GM23338 (cell line): ENCODE measurements around the gene GDPD5. TPM values are rescaled to one million over a fixed set of nuclear protein-coding genes. Genes with fewer than 3 reads are reported as not detected.

Experiments used
- ATAC-seq: fragments of 200-7000 bp; cut with Tn5 transposase; 3 replicates; pipeline ENCODE4 v1.9.1; 2020
- DNase-seq: peaks from one replicate; pipeline ENCODE4 v3.0.0-alpha.2; 2015; ENCODE audit warnings: low spot score
- H2AFZ ChIP-seq: fragments of 200-600 bp; sonication (generic); 2 replicates; pipeline ENCODE4 v1.8.0; 2016; ENCODE audit warnings: antibody characterized with exemption, mild to moderate bottlenecking, moderate library complexity
- H3F3A ChIP-seq: fragments of 200-600 bp; sonication (generic); replicated peaks from 2 replicates; pipeline ENCODE4 v1.8.0; 2017; ENCODE audit warnings: antibody characterized with exemption, mixed run types, low read depth
- H3K27ac ChIP-seq: fragments of 200-600 bp; sonication (generic); 2 replicates; pipeline ENCODE4 v1.6.1; 2016; ENCODE audit warnings: low read depth
- H3K27me3 ChIP-seq: fragments of 200-600 bp; sonication (generic); 2 replicates; pipeline ENCODE4 v1.8.0; 2016; ENCODE audit warnings: mild to moderate bottlenecking, mixed run types, moderate library complexity; ENCODE audit not compliant: insufficient read depth
- H3K36me3 ChIP-seq: fragments of 200-600 bp; sonication (generic); 2 replicates; pipeline ENCODE4 v1.8.0; 2016; ENCODE audit warnings: mild to moderate bottlenecking; ENCODE audit not compliant: insufficient read depth
- H3K4me1 ChIP-seq: fragments of 200-600 bp; sonication (generic); 2 replicates; pipeline ENCODE4 v1.8.0; 2016; ENCODE audit warnings: mild to moderate bottlenecking, moderate library complexity; ENCODE audit not compliant: insufficient read depth
- H3K4me2 ChIP-seq: fragments of 200-600 bp; sonication (generic); 2 replicates; pipeline ENCODE4 v1.7.1; 2017; ENCODE audit warnings: mixed run types
- H3K4me3 ChIP-seq: fragments of 200-600 bp; sonication (generic); 2 replicates; pipeline ENCODE4 v1.6.1; 2016; ENCODE audit warnings: mixed run types
- H3K79me2 ChIP-seq: fragments of 200-600 bp; sonication (generic); replicated peaks from 2 replicates; pipeline ENCODE4 v1.8.0; 2017; ENCODE audit warnings: mild to moderate bottlenecking; ENCODE audit not compliant: insufficient read depth
- H3K9me2 ChIP-seq: fragments of 200-600 bp; sonication (generic); 2 replicates; pipeline ENCODE4 v1.8.0; 2017; ENCODE audit not compliant: insufficient read depth
- H4K20me1 ChIP-seq: fragments of 200-600 bp; sonication (generic); replicated peaks from 2 replicates; pipeline ENCODE4 v1.8.0; 2017; ENCODE audit warnings: mild to moderate bottlenecking; ENCODE audit not compliant: insufficient read depth
- H3K27ac Mint-ChIP-seq: 2 replicates; pipeline ENCODE4 v1.8.0; 2020; ENCODE audit warnings: inconsistent platforms, mild to moderate bottlenecking, moderate library complexity, mixed read lengths
- H3K27me3 Mint-ChIP-seq: 3 replicates; pipeline ENCODE4 v1.8.0; 2022; ENCODE audit warnings: low read depth, mild to moderate bottlenecking, moderate library complexity, mixed read lengths, inconsistent platforms; ENCODE audit not compliant: insufficient read depth, poor library complexity
- H3K36me3 Mint-ChIP-seq: 3 replicates; pipeline ENCODE4 v1.8.0; 2021; ENCODE audit warnings: low read depth, mild to moderate bottlenecking, inconsistent platforms, moderate library complexity, mixed read lengths
- H3K4me1 Mint-ChIP-seq: 3 replicates; pipeline ENCODE4 v1.8.0; 2020; ENCODE audit warnings: mild to moderate bottlenecking, inconsistent platforms, mixed read lengths
- H3K4me3 Mint-ChIP-seq: 3 replicates; pipeline ENCODE4 v1.8.0; 2021; ENCODE audit warnings: moderate library complexity, mild to moderate bottlenecking, inconsistent platforms, mixed read lengths
- H3K9me3 Mint-ChIP-seq: 3 replicates; pipeline ENCODE4 v1.8.0; 2020; ENCODE audit warnings: moderate library complexity, mild to moderate bottlenecking, inconsistent platforms, mixed read lengths
- ETS1 ChIP-seq: IDR thresholded peaks from 2 replicates; pipeline ENCODE4 v1.6.1; 2016; ENCODE audit warnings: antibody characterized with exemption
- EZH2 ChIP-seq: fragments of 200-600 bp; sonication (generic); IDR thresholded peaks from one replicate; pipeline ENCODE4 v1.8.0; 2017; ENCODE audit warnings: antibody characterized with exemption, mild to moderate bottlenecking, low read depth; ENCODE audit not compliant: unreplicated experiment
- EZH2phosphoT487 ChIP-seq: fragments of 200-600 bp; sonication (generic); IDR thresholded peaks from one replicate; pipeline ENCODE4 v1.8.1; 2018; ENCODE audit warnings: antibody characterized with exemption; ENCODE audit not compliant: unreplicated experiment
- JUNB ChIP-seq: IDR thresholded peaks from one replicate; pipeline ENCODE4 v1.6.1; 2016; ENCODE audit warnings: antibody characterized with exemption; ENCODE audit not compliant: unreplicated experiment
- NANOG ChIP-seq: IDR thresholded peaks from 2 replicates; pipeline ENCODE4 v1.6.1; 2016; ENCODE audit warnings: antibody characterized with exemption, borderline replicate concordance
- POLR2AphosphoS5 ChIP-seq: IDR thresholded peaks from 2 replicates; pipeline ENCODE4 v1.6.1; 2016; ENCODE audit warnings: antibody characterized with exemption, low read depth
- STAT1 ChIP-seq: IDR thresholded peaks from one replicate; pipeline ENCODE4 v1.6.1; 2016; ENCODE audit warnings: antibody characterized with exemption; ENCODE audit not compliant: unreplicated experiment
- ZNF331 ChIP-seq: fragments of 250-450 bp; sonication (Bioruptor Pico); IDR thresholded peaks from 2 replicates; pipeline ENCODE4 v1.5.0; 2020; ENCODE audit warnings: low read depth, mild to moderate bottlenecking, moderate library complexity
- polyA plus RNA-seq: library from polyadenylated mRNA; unstranded; fragments of >200 nt; fragmentation: Nextera tagmentation; extraction: Ambion mirVana; gene quantifications from 2 replicates; pipeline ENCODE4 v1.2.1, GENCODE V29; 2016
- total RNA-seq: library from RNA; depleted of rRNA; stranded (reverse); fragments of >200 nt; shearing (Covaris generic); gene quantifications from 2 replicates; pipeline ENCODE4 v1.2.3, GENCODE V29; 2014
- TF ChIP-seq, protein P1 (sequence below), 2 experiments: fragments of 200-600 bp in 1 of 2; sonication (generic) in 1 of 2; conservative IDR thresholded peaks; 2 replicates each; pipeline versions ENCODE4 v1.5.1 to v1.6.1; 2016 to 2017; ENCODE audit warnings: antibody characterized with exemption in 2 of 2, low read depth in 2 of 2, mild to moderate bottlenecking in 2 of 2, moderate library complexity in 1 of 2
- TF ChIP-seq, protein P2 (sequence below): fragments of 250-450 bp; sonication (Bioruptor Pico); IDR thresholded peaks from 2 replicates; pipeline ENCODE4 v1.5.0; 2020; ENCODE audit warnings: mild to moderate bottlenecking, moderate library complexity

The GDPD5 gene
- total and polyA plus RNA-seq, 2 experiments from 2014 or later, result 1.6 to 4.9 TPM

- no peak for TF ChIP-seq ETS1
- TF ChIP-seq, protein P1, sequence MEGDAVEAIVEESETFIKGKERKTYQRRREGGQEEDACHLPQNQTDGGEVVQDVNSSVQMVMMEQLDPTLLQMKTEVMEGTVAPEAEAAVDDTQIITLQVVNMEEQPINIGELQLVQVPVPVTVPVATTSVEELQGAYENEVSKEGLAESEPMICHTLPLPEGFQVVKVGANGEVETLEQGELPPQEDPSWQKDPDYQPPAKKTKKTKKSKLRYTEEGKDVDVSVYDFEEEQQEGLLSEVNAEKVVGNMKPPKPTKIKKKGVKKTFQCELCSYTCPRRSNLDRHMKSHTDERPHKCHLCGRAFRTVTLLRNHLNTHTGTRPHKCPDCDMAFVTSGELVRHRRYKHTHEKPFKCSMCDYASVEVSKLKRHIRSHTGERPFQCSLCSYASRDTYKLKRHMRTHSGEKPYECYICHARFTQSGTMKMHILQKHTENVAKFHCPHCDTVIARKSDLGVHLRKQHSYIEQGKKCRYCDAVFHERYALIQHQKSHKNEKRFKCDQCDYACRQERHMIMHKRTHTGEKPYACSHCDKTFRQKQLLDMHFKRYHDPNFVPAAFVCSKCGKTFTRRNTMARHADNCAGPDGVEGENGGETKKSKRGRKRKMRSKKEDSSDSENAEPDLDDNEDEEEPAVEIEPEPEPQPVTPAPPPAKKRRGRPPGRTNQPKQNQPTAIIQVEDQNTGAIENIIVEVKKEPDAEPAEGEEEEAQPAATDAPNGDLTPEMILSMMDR (conservative IDR thresholded peaks at IDR 0.05; ENCODE audit: low read depth in 2 of 2), result peak; percentile 73 to 83
- H3K27me3 Mint-ChIP-seq, result peaks cover 36% of the 10 kb centered on the region
- 0 out of 2 replicates have a peak, but pooled peaks cover 6% of the 10 kb centered on the region for H3F3A ChIP-seq
- H3K4me3 ChIP-seq, result peak overlapping the region; percentile 42
- peaks cover 18% of the 10 kb centered on the region for H3K9me3 Mint-ChIP-seq
- peak overlapping the region; percentile 24; the same call in 1 of the 3 replicates for H3K4me3 Mint-ChIP-seq
- H3K4me1 ChIP-seq, result peaks cover 9% of the 10 kb centered on the region; the same call in 1 of the 2 replicates
- peak; percentile 79 for ATAC-seq
- H3K27ac Mint-ChIP-seq, result no peak overlapping the region
- DNase-seq, result peak; percentile 91
- peaks cover 16% of the 10 kb centered on the region for H3K4me1 Mint-ChIP-seq
- H3K79me2 ChIP-seq, result no peaks in the 10 kb centered on the region
- H3K9me2 ChIP-seq, result no peaks in the 10 kb centered on the region
- no peaks in the 10 kb centered on the region; the same call in 1 of the 2 replicates for H4K20me1 ChIP-seq
- peaks cover 25% of the 10 kb centered on the region for H3K36me3 Mint-ChIP-seq
- H2AFZ ChIP-seq, result no peak overlapping the region
- H3K27me3 ChIP-seq, result peaks cover 35% of the 10 kb centered on the region
- H3K27ac ChIP-seq, result no peak overlapping the region
- peak overlapping the region; percentile 55 for H3K4me2 ChIP-seq
- no peaks in the 10 kb centered on the region for H3K36me3 ChIP-seq
Measured at GRCh38 chr11:75425422-75425821, 100.3 kb downstream of the GDPD5 start.

DNA sequence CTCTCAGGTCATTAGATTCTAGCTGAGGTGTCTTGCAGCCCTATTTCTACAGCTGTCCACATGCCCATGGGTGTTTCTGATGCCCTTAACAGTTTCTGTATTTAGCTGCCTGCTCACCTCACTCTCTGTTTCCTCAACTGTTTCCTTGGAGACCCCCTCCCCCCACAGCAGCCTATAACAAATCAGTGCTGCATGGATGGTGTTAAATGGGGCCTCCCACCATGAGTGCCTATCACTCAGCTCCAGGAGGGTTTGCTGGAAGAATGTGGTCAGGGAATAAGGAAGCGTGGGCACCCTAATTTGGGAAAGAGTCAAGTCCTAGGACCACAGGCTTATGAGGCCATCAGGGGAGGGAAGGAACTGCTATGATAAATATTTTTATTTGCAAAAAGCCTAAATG is 101.3 kb downstream of the GDPD5 start:
- H3K4me3 ChIP-seq, result no peak overlapping the region
- H3K36me3 Mint-ChIP-seq, result peaks cover 24% of the 10 kb centered on the region
- H3K9me3 Mint-ChIP-seq, result peaks cover 16% of the 10 kb centered on the region
- H3K4me2 ChIP-seq, result peak overlapping the region; percentile 55; the same call in 1 of the 2 replicates
- no peak overlapping the region for H3K4me3 Mint-ChIP-seq
- no peak overlapping the region for H3K27ac Mint-ChIP-seq
- DNase-seq (no peak), ATAC-seq (no peak)
- no peaks in the 10 kb centered on the region for H3K79me2 ChIP-seq
- H4K20me1 ChIP-seq, result no peaks in the 10 kb centered on the region; the same call in 1 of the 2 replicates
- H3K36me3 ChIP-seq, result no peaks in the 10 kb centered on the region
- no peak overlapping the region for H2AFZ ChIP-seq
- no peak overlapping the region for H3K27ac ChIP-seq
- peaks cover 34% of the 10 kb centered on the region for H3K27me3 Mint-ChIP-seq
- H3K4me1 ChIP-seq, result peaks cover 9% of the 10 kb centered on the region; the same call in 1 of the 2 replicates
- 0 out of 2 replicates have a peak, but pooled peaks cover 4% of the 10 kb centered on the region for H3F3A ChIP-seq
- H3K4me1 Mint-ChIP-seq, result peaks cover 16% of the 10 kb centered on the region
- peaks cover 25% of the 10 kb centered on the region for H3K27me3 ChIP-seq
- no peaks in the 10 kb centered on the region for H3K9me2 ChIP-seq
- TF ChIP-seq POLR2AphosphoS5 (no peak; the same call in 1 of the 2 replicates), NANOG (no peak), JUNB (no peak), STAT1 (no peak), ETS1 (no peak), EZH2phosphoT487 (no peak), EZH2 (no peak), ZNF331 (CRISPR knock-in tag) (no peak)
- TF ChIP-seq, protein P2, sequence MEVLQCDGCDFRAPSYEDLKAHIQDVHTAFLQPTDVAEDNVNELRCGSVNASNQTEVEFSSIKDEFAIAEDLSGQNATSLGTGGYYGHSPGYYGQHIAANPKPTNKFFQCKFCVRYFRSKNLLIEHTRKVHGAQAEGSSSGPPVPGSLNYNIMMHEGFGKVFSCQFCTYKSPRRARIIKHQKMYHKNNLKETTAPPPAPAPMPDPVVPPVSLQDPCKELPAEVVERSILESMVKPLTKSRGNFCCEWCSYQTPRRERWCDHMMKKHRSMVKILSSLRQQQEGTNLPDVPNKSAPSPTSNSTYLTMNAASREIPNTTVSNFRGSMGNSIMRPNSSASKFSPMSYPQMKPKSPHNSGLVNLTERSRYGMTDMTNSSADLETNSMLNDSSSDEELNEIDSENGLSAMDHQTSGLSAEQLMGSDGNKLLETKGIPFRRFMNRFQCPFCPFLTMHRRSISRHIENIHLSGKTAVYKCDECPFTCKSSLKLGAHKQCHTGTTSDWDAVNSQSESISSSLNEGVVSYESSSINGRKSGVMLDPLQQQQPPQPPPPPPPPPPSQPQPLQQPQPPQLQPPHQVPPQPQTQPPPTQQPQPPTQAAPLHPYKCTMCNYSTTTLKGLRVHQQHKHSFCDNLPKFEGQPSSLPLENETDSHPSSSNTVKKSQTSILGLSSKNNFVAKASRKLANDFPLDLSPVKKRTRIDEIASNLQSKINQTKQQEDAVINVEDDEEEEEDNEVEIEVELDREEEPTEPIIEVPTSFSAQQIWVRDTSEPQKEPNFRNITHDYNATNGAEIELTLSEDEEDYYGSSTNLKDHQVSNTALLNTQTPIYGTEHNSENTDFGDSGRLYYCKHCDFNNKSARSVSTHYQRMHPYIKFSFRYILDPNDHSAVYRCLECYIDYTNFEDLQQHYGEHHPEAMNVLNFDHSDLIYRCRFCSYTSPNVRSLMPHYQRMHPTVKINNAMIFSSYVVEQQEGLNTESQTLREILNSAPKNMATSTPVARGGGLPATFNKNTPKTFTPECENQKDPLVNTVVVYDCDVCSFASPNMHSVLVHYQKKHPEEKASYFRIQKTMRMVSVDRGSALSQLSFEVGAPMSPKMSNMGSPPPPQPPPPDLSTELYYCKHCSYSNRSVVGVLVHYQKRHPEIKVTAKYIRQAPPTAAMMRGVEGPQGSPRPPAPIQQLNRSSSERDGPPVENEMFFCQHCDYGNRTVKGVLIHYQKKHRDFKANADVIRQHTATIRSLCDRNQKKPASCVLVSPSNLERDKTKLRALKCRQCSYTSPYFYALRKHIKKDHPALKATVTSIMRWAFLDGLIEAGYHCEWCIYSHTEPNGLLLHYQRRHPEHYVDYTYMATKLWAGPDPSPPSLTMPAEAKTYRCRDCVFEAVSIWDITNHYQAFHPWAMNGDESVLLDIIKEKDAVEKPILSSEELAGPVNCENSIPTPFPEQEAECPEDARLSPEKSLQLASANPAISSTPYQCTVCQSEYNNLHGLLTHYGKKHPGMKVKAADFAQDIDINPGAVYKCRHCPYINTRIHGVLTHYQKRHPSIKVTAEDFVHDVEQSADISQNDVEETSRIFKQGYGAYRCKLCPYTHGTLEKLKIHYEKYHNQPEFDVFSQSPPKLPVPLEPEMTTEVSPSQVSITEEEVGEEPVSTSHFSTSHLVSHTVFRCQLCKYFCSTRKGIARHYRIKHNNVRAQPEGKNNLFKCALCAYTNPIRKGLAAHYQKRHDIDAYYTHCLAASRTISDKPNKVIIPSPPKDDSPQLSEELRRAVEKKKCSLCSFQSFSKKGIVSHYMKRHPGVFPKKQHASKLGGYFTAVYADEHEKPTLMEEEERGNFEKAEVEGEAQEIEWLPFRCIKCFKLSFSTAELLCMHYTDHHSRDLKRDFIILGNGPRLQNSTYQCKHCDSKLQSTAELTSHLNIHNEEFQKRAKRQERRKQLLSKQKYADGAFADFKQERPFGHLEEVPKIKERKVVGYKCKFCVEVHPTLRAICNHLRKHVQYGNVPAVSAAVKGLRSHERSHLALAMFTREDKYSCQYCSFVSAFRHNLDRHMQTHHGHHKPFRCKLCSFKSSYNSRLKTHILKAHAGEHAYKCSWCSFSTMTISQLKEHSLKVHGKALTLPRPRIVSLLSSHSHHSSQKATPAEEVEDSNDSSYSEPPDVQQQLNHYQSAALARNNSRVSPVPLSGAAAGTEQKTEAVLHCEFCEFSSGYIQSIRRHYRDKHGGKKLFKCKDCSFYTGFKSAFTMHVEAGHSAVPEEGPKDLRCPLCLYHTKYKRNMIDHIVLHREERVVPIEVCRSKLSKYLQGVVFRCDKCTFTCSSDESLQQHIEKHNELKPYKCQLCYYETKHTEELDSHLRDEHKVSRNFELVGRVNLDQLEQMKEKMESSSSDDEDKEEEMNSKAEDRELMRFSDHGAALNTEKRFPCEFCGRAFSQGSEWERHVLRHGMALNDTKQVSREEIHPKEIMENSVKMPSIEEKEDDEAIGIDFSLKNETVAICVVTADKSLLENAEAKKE (CRISPR knock-in tag), result no peak
